Spleen (tissue), 11 donors: ENCODE data around the gene GUCA2A. TPM values are rescaled to one million over a fixed set of nuclear protein-coding genes. Genes with fewer than 3 reads are reported as not detected.

Source experiments
- DNase-seq: peaks from one replicate; pipeline ENCODE4 v3.0.0-alpha.2; 2020
- H3K27ac ChIP-seq, 8 donors: fragments of 200-600 bp; sonication (generic) in 7 of 8; 1 replicate in 4 of 8; 2 replicates in 4 of 8; pipeline versions ENCODE4 v1.5.0 to v1.8.0; 2016 to 2021; ENCODE audit warnings: inconsistent platforms in 4 of 8, mild to moderate bottlenecking in 4 of 8, moderate library complexity in 1 of 8
- H3K27me3 ChIP-seq, 7 donors: fragments of 200-600 bp; sonication (generic) in 6 of 7; replicated peaks in 1 of 7; 1 replicate in 4 of 7; 2 replicates in 3 of 7; pipeline versions ENCODE4 v1.5.0 to v1.8.0; 2016 to 2021; ENCODE audit warnings: inconsistent platforms in 3 of 7, mild to moderate bottlenecking in 1 of 7
- H3K36me3 ChIP-seq, 6 donors: fragments of 200-600 bp; sonication (generic) in 5 of 6; 1 replicate in 4 of 6; 2 replicates in 2 of 6; pipeline versions ENCODE4 v1.5.0 to v1.8.0; 2016 to 2021; ENCODE audit warnings: inconsistent platforms in 2 of 6
- H3K4me1 ChIP-seq, 6 donors: fragments of 200-600 bp; sonication (generic) in 5 of 6; 1 replicate in 3 of 6; 2 replicates in 3 of 6; pipeline versions ENCODE4 v1.5.0 to v1.8.0; 2016 to 2021; ENCODE audit warnings: inconsistent platforms in 3 of 6
- H3K4me3 ChIP-seq, 8 donors: fragments of 200-600 bp; sonication (generic) in 7 of 8; 1 replicate in 4 of 8; 2 replicates in 4 of 8; pipeline versions ENCODE4 v1.5.0 to v1.8.0; 2016 to 2021; ENCODE audit warnings: inconsistent platforms in 4 of 8, mild to moderate bottlenecking in 4 of 8, moderate library complexity in 2 of 8
- H3K9me3 ChIP-seq, 8 donors: fragments of 200-600 bp; sonication (generic) in 7 of 8; 1 replicate in 4 of 8; 2 replicates in 4 of 8; pipeline versions ENCODE4 v1.5.0 to v1.8.0; 2016 to 2021; ENCODE audit warnings: inconsistent platforms in 4 of 8
- CTCF ChIP-seq, 11 experiments: fragments of 200-600 bp in 7 of 11; fragments of 450-650 bp in 4 of 11; sonication (generic) in 4 of 11; IDR thresholded peaks in 8 of 11; conservative IDR thresholded peaks in 3 of 11; 1 replicate in 7 of 11; 2 replicates in 4 of 11; pipeline versions ENCODE4 v1.4.0 to v1.8.0; 2016 to 2021; ENCODE audit warnings: antibody characterized with exemption in 11 of 11, inconsistent platforms in 4 of 11, mild to moderate bottlenecking in 1 of 11
- POLR2A ChIP-seq, 3 donors: fragments of 450-650 bp; IDR thresholded peaks; one replicate each; pipeline ENCODE4 v1.5.1; 2017; ENCODE audit warnings: antibody characterized with exemption in 3 of 3, mild to moderate bottlenecking in 1 of 3
- POLR2AphosphoS5 ChIP-seq, 3 donors: sonication (generic); formaldehyde crosslinking; IDR thresholded peaks; one replicate each; pipeline ENCODE4 v1.5.1; 2017; ENCODE audit warnings: antibody characterized with exemption in 3 of 3
- WGBS, 5 donors: extraction: QIAGEN DNeasy Blood & Tissue Kit in 3 of 5; methylation state at CpG; one replicate each; pipeline versions ENCODE4 v1.1.5 to v1.1.7; 2013 to 2018; 5-methylcytosine and 5-hydroxymethylcytosine counted together
- intact Hi-C: fragments of 100-400 bp; cut with DNase I; formaldehyde crosslinking; loops from one replicate; pipeline ENCODE4 v1.15.0; 2023; ENCODE audit warnings: low total_unique reads
- polyA plus RNA-seq, 3 donors: library from polyadenylated mRNA; stranded (reverse); fragments of 200-250 nt; gene quantifications; one replicate each; pipeline ENCODE4 v1.2.1, GENCODE V29; 2013
- total RNA-seq, 7 donors: library from RNA; depleted of rRNA in 3 of 7; stranded (reverse); fragments of >200 nt in 3 of 7; fragmentation: NEBNext Ultra II Directional in 4 of 7; extraction: Animal tissue kit (Norgen Biotek cat#: 25700) in 4 of 7; gene quantifications; one replicate each; pipeline versions ENCODE4 v1.1.0 to v1.2.1, GENCODE V29; 2016 to 2021
- donor health status: healthy with polysubstance abuse.
- donor health status: DM: no; HTN: no; CAD: no; lungs with moderate emphysema.
- donor health status: DM: no; HTN: no; CAD: no.
- donor health status: Bipolar disorder and iron deficiency.
- donor health status: healthy.
- donor health status: DM: no; HTN: no; CAD: no.
- donor health status: DM: yes; HTN: yes; CAD: no.

The GUCA2A gene
- total and polyA plus RNA-seq, 10 donors: not detected

GRCh38 chr1:42168391-42168670 lies 3.8 kb upstream of the GUCA2A start:
- 45 to 100% (median 62%) methylated on average over 1 of the region's 1 CpG; no CpG with 5 or more reads in 1 of the 5 donors for WGBS, 5 donors

GRCh38 chr1:42167611-42168390 lies 3.3 kb upstream of the GUCA2A start:
- 86 to 88% (median 87%) methylated on average over 21 of the region's 21 CpGs for WGBS, 5 donors
- Histone ChIP-seq H3K36me3 (no peaks in the 10 kb centered on the region), H3K4me3 (no peak overlapping the region)

More at GRCh38 chr1:42168391-42168670, 3.8 kb upstream of the GUCA2A start:
- no peak for DNase-seq
- Histone ChIP-seq H3K27ac (peak overlapping the region in 1 of 8 donors; percentile 11), H3K36me3 (no peaks in the 10 kb centered on the region), H3K4me1 (peaks cover 6 to 70% (median 46%) of the 10 kb centered on the region in 6 donors), H3K9me3 (no peaks in the 10 kb centered on the region), H3K4me3 (no peak overlapping the region), H3K27me3 (peaks cover 0 to 8% (median 0%) of the 10 kb centered on the region in 7 donors)
- intact Hi-C loops: no loop called here
- TF ChIP-seq POLR2A (IDR thresholded peaks at IDR 0.05) (no peak), POLR2AphosphoS5 (IDR thresholded peaks at IDR 0.05) (no peak), CTCF (IDR thresholded peaks at IDR 0.05 in 8 of 11, conservative IDR thresholded peaks at IDR 0.05 in 3 of 11) (no peak)

GRCh38 chr1:42165511-42166210 lies 1.1 kb upstream of the GUCA2A start:
- peak; percentile 83 for DNase-seq
- H3K4me1 ChIP-seq: peaks cover 0 to 65% (median 26%) of the 10 kb centered on the region in 6 donors
- peaks cover 0 to 11% (median 0%) of the 10 kb centered on the region in 7 donors for H3K27me3 ChIP-seq
- H3K4me3 ChIP-seq: peak overlapping the region in 1 of 8 donors; percentile 30
- no peaks in the 10 kb centered on the region for H3K36me3 ChIP-seq
- H3K9me3 ChIP-seq: peaks cover 0 to 10% (median 8%) of the 10 kb centered on the region in 8 donors
- no peak for TF ChIP-seq POLR2A (IDR thresholded peaks at IDR 0.05)
- TF ChIP-seq POLR2AphosphoS5 (IDR thresholded peaks at IDR 0.05): peak; percentile 6 to 52 (median 50)
- peak overlapping the region in 5 of 8 donors; percentile 48 to 77 (median 74) for H3K27ac ChIP-seq
- 56 to 74% (median 68%) methylated on average over 12 of the region's 12 CpGs for WGBS, 5 donors
- intact Hi-C loops: no loop called here

More at GRCh38 chr1:42167611-42168390, 3.3 kb upstream of the GUCA2A start:
- TF ChIP-seq CTCF (IDR thresholded peaks at IDR 0.05 in 8 of 11, conservative IDR thresholded peaks at IDR 0.05 in 3 of 11) (no peak), POLR2A (IDR thresholded peaks at IDR 0.05) (no peak), POLR2AphosphoS5 (IDR thresholded peaks at IDR 0.05) (no peak)
- Histone ChIP-seq H3K27ac (peak overlapping the region in 2 of 8 donors; percentile 2 to 11), H3K9me3 (no peaks in the 10 kb centered on the region), H3K27me3 (peaks cover 0 to 11% (median 0%) of the 10 kb centered on the region in 7 donors), H3K4me1 (peaks cover 1 to 69% (median 42%) of the 10 kb centered on the region in 6 donors)
- DNase-seq: no peak
- intact Hi-C loops: no loop called here

GRCh38 chr1:42163536-42164503 lies 725 bp downstream of the GUCA2A start:
- DNase-seq: no peak
- WGBS, 5 donors: 85 to 91% (median 88%) methylated on average over 15 to 16 of the region's 16 CpGs
- intact Hi-C loops: no loop called here
- Histone ChIP-seq H3K4me1 (peaks cover 0 to 58% (median 23%) of the 10 kb centered on the region in 6 donors), H3K27ac (peak overlapping the region in 5 of 8 donors; percentile 57 to 77 (median 75)), H3K36me3 (no peaks in the 10 kb centered on the region), H3K27me3 (peaks cover 0 to 11% (median 0%) of the 10 kb centered on the region in 7 donors), H3K4me3 (no peak overlapping the region), H3K9me3 (peaks cover 0 to 16% (median 14%) of the 10 kb centered on the region in 8 donors)
- TF ChIP-seq POLR2A (IDR thresholded peaks at IDR 0.05) (no peak), CTCF (IDR thresholded peaks at IDR 0.05 in 8 of 11, conservative IDR thresholded peaks at IDR 0.05 in 3 of 11) (no peak), POLR2AphosphoS5 (IDR thresholded peaks at IDR 0.05) (no peak)
